Cortex of kidney (tissue), 1 donor: ENCODE results near the gene DRD3.

ENCODE experiments used
- DNase-seq: peaks from one replicate; lab custom pipeline; 2025; lab: John Stamatoyannopoulos, UW

The DRD3 gene

GRCh38 chr3:114178770-114179368, at the start of gene DRD3:
DRD3 (minus strand) TSS chr3:114179052; CDS start chr3:114171992, 7,060 bp downstream.
- no peak for DNase-seq

- no peak for DNase-seq
These were observed 48.2 kb upstream of the DRD3 start for GRCh38 chr3:114227076-114227475.

GRCh38 chr3:114226313-114226712, 47.5 kb upstream of the DRD3 start:
- DNase-seq: no peak

DNA sequence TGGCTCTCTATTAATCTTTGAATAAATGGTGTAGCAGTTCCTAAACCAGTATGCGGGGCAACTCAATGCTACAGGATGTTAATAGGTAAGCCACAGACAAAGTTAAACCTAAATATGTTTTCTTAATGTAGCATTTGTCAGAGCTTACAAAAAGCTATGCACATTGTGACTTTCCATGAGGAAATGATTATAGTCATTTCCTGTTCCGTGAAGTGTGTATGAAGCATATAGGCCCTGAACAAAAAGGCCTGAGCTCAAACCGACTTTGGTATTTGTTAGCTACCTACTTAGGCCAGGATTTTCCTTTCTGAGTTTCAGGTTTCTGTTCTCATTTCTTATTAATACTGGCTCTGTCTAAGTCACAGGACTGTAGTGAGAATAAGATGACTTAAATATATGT, 44.3 kb upstream of the DRD3 start:
- DNase-seq: no peak

GRCh38 chr3:114221881-114222264, 43.0 kb upstream of the DRD3 start:
- DNase-seq: no peak

DNA sequence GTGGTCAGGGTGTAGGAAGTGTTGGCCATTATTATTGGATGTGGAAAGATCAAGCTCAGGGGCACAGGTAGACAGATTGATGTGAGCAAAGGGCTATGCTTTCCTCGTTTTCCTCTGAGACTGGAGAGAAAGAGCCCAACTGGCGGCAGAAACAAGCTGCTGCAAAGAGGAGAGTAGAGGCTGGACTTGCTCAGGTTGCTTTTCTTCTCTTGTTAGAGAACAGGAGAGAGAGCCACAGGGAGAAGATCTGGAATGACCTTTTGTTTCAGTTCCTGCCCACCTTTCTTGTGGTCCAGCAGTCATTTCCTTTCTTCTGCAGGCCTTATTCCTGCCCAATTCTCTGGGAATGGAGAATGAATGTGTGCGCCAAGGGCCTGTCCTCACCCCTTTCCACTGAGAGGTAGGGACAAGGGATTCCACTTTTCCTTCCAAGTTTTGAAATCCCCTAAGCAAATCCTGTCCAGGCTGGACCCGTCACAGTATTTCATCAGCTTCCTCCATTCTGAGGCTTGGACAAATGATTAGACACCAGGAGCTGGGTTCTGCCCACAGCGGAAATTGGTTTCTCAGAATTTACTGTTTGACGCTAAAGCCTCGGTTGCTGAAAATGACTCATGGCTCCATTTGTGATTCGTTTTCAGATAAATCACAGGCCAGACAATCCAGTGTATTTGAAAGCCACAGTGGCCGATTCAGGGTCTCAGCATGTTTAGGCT, 42.5 kb upstream of the DRD3 start:
- DNase-seq: no peak

GRCh38 chr3:114219741-114220140, 40.9 kb upstream of the DRD3 start:
- no peak for DNase-seq

DNA sequence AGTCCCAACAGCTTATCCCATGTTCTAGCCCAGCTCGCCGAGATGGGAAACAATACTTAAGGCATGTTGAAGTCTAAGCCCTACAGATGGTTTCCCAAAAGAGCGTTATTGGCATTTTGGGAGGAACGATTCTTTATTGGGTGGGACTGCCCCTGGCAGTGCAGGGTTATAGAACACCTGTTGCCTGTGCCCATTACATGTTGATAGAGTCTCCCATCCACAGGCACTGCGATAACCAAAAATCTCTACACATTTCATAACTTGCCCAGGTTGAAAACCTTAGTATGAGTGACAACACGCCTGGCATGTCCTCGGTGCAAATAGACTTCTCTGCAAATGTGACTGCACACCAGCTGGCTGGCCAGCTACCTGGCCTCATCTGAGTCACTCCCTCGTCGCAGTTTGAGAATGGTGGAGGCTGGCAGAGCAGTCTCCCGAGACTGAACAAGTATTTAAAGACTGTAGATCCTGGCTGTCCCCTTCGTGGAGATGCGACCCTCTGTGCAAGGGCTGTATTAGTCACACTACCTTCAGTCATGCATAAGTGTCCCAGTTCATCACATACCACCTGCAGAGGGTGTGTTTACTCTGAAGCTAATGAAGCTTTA, 39.8 kb upstream of the DRD3 start:
- no peak for DNase-seq

- DNase-seq: no peak
These were observed 39.2 kb upstream of the DRD3 start for GRCh38 chr3:114218006-114218405.

DNA sequence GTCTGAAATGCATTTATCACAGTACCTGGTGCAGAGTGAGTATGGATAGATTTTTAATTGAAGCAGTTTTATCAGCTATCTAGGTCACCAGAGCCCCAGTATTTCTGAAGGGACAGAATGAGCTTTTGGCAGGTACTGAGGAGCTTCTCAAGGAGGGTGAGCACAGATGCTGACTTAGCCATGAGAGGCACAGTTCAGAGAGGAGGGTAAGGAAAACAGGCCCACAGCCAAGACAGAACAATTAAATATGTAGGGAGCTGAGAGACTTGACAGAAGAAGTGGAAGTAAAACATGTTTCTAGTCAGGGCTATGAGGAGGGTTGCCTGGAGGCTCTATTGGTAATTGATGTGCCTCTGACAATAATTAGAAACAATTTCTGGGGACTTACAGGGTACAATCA, 38.4 kb upstream of the DRD3 start:
- DNase-seq: no peak

DNA sequence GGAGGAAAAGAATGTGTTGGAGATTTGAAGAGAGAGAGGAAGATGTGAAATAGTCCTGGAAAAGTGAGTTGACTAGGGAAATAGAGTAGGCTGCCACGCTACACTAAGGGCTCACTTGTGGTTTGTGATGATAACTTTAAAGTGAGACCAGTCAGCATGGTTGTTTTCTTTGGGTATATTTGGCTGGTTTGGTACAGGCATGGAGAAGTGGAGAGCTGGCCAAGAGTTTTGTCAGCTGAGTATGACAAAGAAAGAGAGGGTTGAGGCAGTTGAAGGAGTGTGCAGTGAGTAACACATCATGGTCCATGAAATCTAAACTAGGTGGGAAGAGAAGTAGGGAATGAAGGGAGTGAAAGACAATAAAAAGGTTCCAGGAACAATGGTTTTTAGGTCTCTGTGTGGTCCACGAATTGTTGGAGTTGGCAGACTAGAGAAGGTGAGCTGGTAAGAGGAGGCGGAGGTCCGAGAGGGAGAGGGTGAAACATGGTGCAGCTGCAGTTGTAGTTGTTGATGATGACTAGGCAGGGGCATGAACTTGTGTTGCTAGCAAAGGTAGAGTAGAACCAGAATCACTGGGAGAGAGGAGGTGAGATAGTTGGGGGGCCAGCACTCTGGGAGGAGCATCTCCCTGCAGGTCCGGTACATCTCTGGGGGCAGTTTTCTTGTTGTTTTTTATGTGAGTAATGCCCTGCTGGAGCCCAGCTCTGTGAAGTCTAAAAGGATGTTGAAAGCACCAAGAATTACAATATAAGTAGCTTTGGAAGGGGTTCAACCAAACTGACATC, 37.5 kb upstream of the DRD3 start:
- no peak for DNase-seq

DNA sequence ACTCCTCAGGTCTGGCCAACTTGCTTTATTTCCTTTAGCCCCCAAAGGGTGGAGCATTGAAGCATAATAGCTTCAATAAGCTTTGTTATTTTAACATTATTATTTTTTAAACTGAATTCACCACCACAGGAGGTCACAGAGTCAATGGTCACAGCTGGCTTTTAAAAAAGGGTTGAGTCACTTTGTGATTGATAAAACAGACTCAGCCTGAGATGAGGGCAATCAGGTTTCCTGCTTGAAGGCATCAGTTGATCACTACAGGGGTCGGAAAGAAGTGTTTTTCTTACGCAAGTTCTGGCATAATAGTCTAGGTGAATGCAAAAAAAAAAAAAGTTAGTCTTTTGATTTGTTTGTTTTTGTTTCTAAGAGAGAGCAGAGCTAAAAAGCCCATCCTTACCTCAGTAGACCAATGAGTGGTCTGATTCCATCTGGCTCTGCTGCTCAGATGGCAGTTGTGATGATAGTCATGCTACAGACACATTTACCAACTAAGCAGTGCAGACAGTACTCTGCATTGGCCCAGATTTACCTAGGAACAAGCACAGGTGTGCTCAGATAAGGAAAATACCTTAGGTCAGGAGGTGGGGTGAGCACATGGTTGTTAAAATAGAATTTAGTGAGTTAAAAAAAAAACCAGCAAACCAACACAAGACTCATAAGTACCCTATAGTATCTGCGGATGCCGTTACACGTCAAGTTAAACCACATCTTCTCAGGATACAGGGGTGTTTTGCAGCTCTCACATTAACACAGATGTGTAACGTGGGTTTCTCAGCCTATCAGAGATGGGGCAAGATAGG, 35.9 kb upstream of the DRD3 start:
- DNase-seq: no peak

GRCh38 chr3:114213627-114214541, 35.0 kb upstream of the DRD3 start:
- DNase-seq: no peak

- no peak for DNase-seq
These were observed 34.4 kb upstream of the DRD3 start for GRCh38 chr3:114213292-114213626.

- no peak for DNase-seq
These were observed 33.8 kb upstream of the DRD3 start for GRCh38 chr3:114212646-114213045.

DNA sequence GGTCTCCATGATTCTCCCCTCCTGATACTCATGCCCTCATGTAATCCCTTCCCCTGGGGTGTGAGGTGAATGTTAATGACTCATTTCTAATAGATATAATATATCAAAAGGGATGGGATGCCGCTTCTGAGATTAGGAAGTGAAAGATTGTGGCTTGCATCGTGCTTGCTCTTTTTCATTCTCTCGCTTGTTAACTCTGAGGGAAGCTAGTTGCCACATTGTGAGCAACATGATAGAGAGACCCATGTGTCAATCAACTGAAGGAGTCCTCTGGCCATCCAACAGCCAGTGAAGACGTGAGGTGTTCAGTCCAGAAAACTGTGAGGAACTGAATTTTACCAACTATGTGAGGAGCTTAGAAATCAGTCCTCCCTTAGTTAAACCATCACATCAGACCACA, 28.9 kb upstream of the DRD3 start:
- no peak for DNase-seq

GRCh38 chr3:114206342-114206741, 27.5 kb upstream of the DRD3 start:
- no peak for DNase-seq

- no peak for DNase-seq
These were observed 26.7 kb upstream of the DRD3 start for GRCh38 chr3:114205541-114205940.

GRCh38 chr3:114194750-114195149, 15.9 kb upstream of the DRD3 start:
- no peak for DNase-seq

- no peak for DNase-seq
These were observed 13.3 kb upstream of the DRD3 start for GRCh38 chr3:114192136-114192535.

DNA sequence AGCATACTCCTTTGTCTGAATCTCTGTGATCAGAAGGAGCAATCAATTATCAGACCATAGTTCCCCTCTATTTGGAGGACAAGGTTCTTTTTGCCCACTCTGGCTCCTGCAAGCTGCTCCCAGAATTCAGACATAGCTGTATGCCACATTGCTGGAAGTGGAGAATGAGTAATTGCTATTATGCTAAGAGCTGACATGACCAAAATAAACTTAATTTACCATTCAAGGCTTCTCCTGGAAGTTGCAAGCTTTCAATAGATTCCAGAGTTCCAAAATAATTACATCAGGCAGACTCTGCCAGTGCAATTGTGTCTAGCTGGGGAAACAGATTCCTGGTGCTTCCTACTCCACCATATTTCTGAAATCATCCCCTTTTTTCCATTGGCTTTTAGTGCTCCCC, 7.6 kb upstream of the DRD3 start:
- DNase-seq: no peak
